Measurements from ENCODE around the gene LEKR1.

DNA sequence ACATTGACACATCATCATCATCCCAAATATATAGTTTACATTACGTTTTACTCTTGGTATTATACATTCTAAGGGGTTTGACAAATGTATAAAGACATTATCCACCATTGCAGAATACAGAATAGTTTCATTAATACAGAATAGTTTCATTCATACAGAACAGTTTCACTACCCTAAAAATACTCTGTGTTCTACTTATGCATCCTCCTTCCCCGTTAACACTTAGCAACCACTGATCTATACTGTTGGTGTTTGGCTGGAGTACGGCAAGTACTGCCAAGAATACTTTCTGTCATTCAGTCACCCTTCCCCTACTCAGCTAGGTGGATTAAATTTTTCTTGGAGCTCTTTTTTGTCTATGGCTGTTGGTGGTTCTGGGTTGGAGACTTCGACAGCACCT lies 33.4 kb downstream of the LEKR1 start:
- TF ChIP-seq CTCF (conservative IDR thresholded peaks at IDR 0.05): no peak
- TF ChIP-seq ZFX (IDR thresholded peaks at IDR 0.05): no peak
